Mesenchymal stem cell (in vitro differentiated cells and primary cell): ENCODE measurements around the gene IMMP2L.

Experiments used
- DNase-seq: peaks from one replicate; pipeline ENCODE4 v3.0.0-alpha.2; 2013
- H2AFZ ChIP-seq: one replicate; pipeline ENCODE4 v1.6.1; 2013; ENCODE audit warnings: low read depth, mild to moderate bottlenecking, control low read depth, inconsistent platforms, low read length, moderate library complexity
- H2AK5ac ChIP-seq: 2 replicates; pipeline ENCODE4 v1.6.1; 2013; ENCODE audit warnings: low read length, moderate library complexity, mild to moderate bottlenecking, inconsistent platforms; ENCODE audit not compliant: severe bottlenecking
- H2BK120ac ChIP-seq: one replicate; pipeline ENCODE4 v1.6.1; 2013; ENCODE audit warnings: low read depth, mild to moderate bottlenecking, inconsistent platforms, low read length, moderate library complexity
- H2BK12ac ChIP-seq, 2 experiments: one replicate each; pipeline ENCODE4 v1.6.1; 2013; ENCODE audit warnings: inconsistent platforms in 2 of 2, low read length in 2 of 2, mild to moderate bottlenecking in 2 of 2, moderate library complexity in 2 of 2, control low read depth in 1 of 2
- H2BK15ac ChIP-seq: one replicate; pipeline ENCODE4 v1.6.1; 2013; ENCODE audit warnings: mild to moderate bottlenecking, low read depth, inconsistent platforms; ENCODE audit not compliant: poor library complexity, severe bottlenecking
- H2BK5ac ChIP-seq: 2 replicates; pipeline ENCODE4 v1.6.1; 2013; ENCODE audit warnings: low read depth, mild to moderate bottlenecking, low read length, control low read depth, inconsistent platforms; ENCODE audit not compliant: poor library complexity, severe bottlenecking
- H3K14ac ChIP-seq, 2 experiments: one replicate each; pipeline ENCODE4 v1.6.1; 2013; ENCODE audit warnings: inconsistent platforms in 2 of 2, low read length in 2 of 2, control low read depth in 1 of 2, mild to moderate bottlenecking in 1 of 2, moderate library complexity in 1 of 2
- H3K18ac ChIP-seq, 2 experiments: one replicate each; pipeline ENCODE4 v1.6.1; 2013; ENCODE audit warnings: inconsistent platforms in 2 of 2, low read length in 2 of 2, control low read depth in 1 of 2, low read depth in 1 of 2, mild to moderate bottlenecking in 1 of 2
- H3K23ac ChIP-seq, 2 experiments: one replicate each; pipeline ENCODE4 v1.6.1; 2013; ENCODE audit warnings: inconsistent platforms in 2 of 2, low read length in 2 of 2, mild to moderate bottlenecking in 2 of 2, moderate library complexity in 2 of 2, control low read depth in 1 of 2
- H3K27ac ChIP-seq: 2 replicates; pipeline ENCODE4 v1.5.1; 2013; ENCODE audit warnings: mild to moderate bottlenecking, moderate library complexity, low read length, control low read depth, inconsistent platforms; ENCODE audit not compliant: poor library complexity, severe bottlenecking
- H3K27me3 ChIP-seq, 2 experiments: 2 replicates each; pipeline versions ENCODE4 v1.6.1 to v1.7.0; 2013; ENCODE audit warnings: low read length in 2 of 2, mild to moderate bottlenecking in 2 of 2, moderate library complexity in 2 of 2, control low read depth in 1 of 2, inconsistent platforms in 1 of 2; ENCODE audit not compliant: control insufficient read depth in 1 of 2, insufficient read depth in 1 of 2
- H3K36me3 ChIP-seq, 2 experiments: 2 replicates each; pipeline versions ENCODE4 v1.6.1 to v1.7.0; 2013; ENCODE audit warnings: low read length in 2 of 2, control low read depth in 1 of 2, inconsistent platforms in 1 of 2, low read depth in 1 of 2, mild to moderate bottlenecking in 1 of 2; ENCODE audit not compliant: insufficient read depth in 2 of 2, control insufficient read depth in 1 of 2
- H3K4ac ChIP-seq, 2 experiments: one replicate each; pipeline ENCODE4 v1.6.1; 2013; ENCODE audit warnings: inconsistent platforms in 2 of 2, low read length in 2 of 2, mild to moderate bottlenecking in 2 of 2, moderate library complexity in 2 of 2, control low read depth in 1 of 2, low read depth in 1 of 2
- H3K4me1 ChIP-seq: 2 replicates; pipeline ENCODE4 v1.6.1; 2013; ENCODE audit warnings: low read depth, low read length, control low read depth; ENCODE audit not compliant: control insufficient read depth, insufficient read depth
- H3K4me2 ChIP-seq: 2 replicates; pipeline ENCODE4 v1.6.1; 2013; ENCODE audit warnings: low read length, mild to moderate bottlenecking, inconsistent platforms; ENCODE audit not compliant: poor library complexity, severe bottlenecking
- H3K4me3 ChIP-seq, 2 experiments: 2 replicates each; pipeline versions ENCODE4 v1.5.1 to v1.7.0; 2013; ENCODE audit warnings: low read length in 2 of 2, mild to moderate bottlenecking in 2 of 2, control low read depth in 1 of 2, low read depth in 1 of 2; ENCODE audit not compliant: insufficient read depth in 1 of 2
- H3K79me1 ChIP-seq: replicated peaks from 2 replicates; pipeline ENCODE4 v1.6.1; 2013; ENCODE audit warnings: mild to moderate bottlenecking, control low read depth, low read length, inconsistent platforms; ENCODE audit not compliant: poor library complexity, severe bottlenecking
- H3K9ac ChIP-seq: 2 replicates; pipeline ENCODE4 v1.7.0; 2013; ENCODE audit warnings: mild to moderate bottlenecking, low read length, moderate library complexity
- H3K9me3 ChIP-seq: 2 replicates; pipeline ENCODE4 v1.7.0; 2013; ENCODE audit warnings: mild to moderate bottlenecking, low read length; ENCODE audit not compliant: control insufficient read depth
- H4K8ac ChIP-seq: one replicate; pipeline ENCODE4 v1.6.1; 2013; ENCODE audit warnings: inconsistent platforms, mild to moderate bottlenecking, low read length, moderate library complexity
- H4K91ac ChIP-seq: one replicate; pipeline ENCODE4 v1.6.1; 2013; ENCODE audit warnings: mild to moderate bottlenecking, low read length, inconsistent platforms
- WGBS: methylation state at CpG from one replicate; pipeline ENCODE4 v1.1.7; 2013; ENCODE audit warnings: mixed read lengths; 5-methylcytosine and 5-hydroxymethylcytosine counted together

IMMP2L gene

DNA sequence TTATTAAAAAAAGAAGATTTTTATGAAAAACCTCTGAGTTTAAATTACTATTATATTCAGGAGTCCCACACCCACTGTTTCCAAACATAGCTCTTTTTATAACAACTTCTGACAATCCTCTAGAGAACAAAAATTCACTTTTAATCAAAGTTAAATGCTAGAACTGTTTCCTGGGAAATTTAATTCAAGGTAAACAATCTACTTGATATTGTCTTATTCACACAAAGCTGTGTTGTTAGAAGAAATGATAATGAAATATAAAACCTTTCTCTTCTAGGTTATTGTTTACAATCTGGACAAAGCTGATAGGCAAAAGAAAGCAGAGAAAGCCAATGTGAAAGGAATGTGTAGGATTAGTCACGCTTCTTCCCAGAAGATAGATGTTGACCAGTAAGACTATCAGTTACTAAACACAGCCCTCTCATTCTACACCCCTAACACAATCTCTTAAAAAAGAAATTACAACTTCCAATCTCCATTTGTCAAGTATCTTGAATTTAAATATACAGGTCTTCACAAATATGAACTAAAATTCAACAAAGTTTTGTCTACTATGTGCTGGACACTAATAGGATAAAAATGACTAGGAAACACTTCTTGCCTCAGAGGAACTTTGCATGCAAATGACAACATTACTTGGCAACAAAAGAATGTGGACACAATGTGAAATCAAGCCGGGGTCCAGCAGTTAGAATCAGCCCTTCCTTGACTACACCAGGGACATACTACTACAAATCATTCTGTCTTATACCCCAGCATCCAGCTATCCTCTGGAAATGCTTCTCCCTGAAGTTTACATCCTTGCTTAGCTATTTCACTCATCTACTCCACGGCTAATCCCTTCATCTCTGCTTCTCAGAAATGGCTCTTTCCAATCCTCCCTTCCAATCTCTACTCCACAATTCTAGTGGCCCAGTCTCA, 123.7 kb downstream of the IMMP2L start:
- H2AK5ac ChIP-seq: no peak overlapping the region
- H4K8ac ChIP-seq: peak overlapping the region; percentile 8
- no peak overlapping the region for H2BK12ac ChIP-seq
- H2BK5ac ChIP-seq: no peak overlapping the region
- H2BK15ac ChIP-seq: no peak overlapping the region
- H3K27me3 ChIP-seq: no peaks in the 10 kb centered on the region
- no peak overlapping the region for H4K91ac ChIP-seq
- H3K4me1 ChIP-seq: no peaks in the 10 kb centered on the region
- no peak overlapping the region for H3K4me2 ChIP-seq
- H3K79me1 ChIP-seq: peaks cover 3% of the 10 kb centered on the region
- no peaks in the 10 kb centered on the region for H3K36me3 ChIP-seq
- no peak overlapping the region for H2AFZ ChIP-seq
- H3K9me3 ChIP-seq: no peaks in the 10 kb centered on the region
- no peak overlapping the region for H3K18ac ChIP-seq
- WGBS: 18% methylated on average over 3 of the region's 3 CpGs
- H3K27ac ChIP-seq: peak overlapping the region; percentile 28
- H3K14ac ChIP-seq: no peak overlapping the region
- peak overlapping the region; percentile 76 for H3K9ac ChIP-seq
- no peak overlapping the region for H3K4ac ChIP-seq
- H3K4me3 ChIP-seq: peak overlapping the region in 1 of 2 experiments; percentile 50
- peak; percentile 80 for DNase-seq
- H3K23ac ChIP-seq: no peak overlapping the region
- no peak overlapping the region for H2BK120ac ChIP-seq

- WGBS: 79% methylated on average over 1 of the region's 2 CpGs
- H3K4me1 ChIP-seq: no peaks in the 10 kb centered on the region
- no peaks in the 10 kb centered on the region for H3K27me3 ChIP-seq
- H2BK120ac ChIP-seq: no peak overlapping the region
- H3K4me2 ChIP-seq: no peak overlapping the region
- H3K79me1 ChIP-seq: peaks cover 3% of the 10 kb centered on the region
- H3K18ac ChIP-seq: no peak overlapping the region
- H4K8ac ChIP-seq: no peak overlapping the region
- no peak overlapping the region for H2AK5ac ChIP-seq
- no peak overlapping the region for H3K23ac ChIP-seq
- no peak overlapping the region for H2BK12ac ChIP-seq
- H3K9me3 ChIP-seq: peaks cover 3% of the 10 kb centered on the region
- no peak overlapping the region for H4K91ac ChIP-seq
- H2BK5ac ChIP-seq: no peak overlapping the region
- H3K4ac ChIP-seq: no peak overlapping the region
- no peak overlapping the region for H3K14ac ChIP-seq
- no peak overlapping the region for H2BK15ac ChIP-seq
- H3K36me3 ChIP-seq: no peaks in the 10 kb centered on the region
- no peak overlapping the region for H3K27ac ChIP-seq
- no peak overlapping the region for H2AFZ ChIP-seq
- H3K4me3 ChIP-seq: no peak overlapping the region
- no peak for DNase-seq
- H3K9ac ChIP-seq: peak overlapping the region; percentile 76
Observed at GRCh38 chr7:111437736-111438135, 124.6 kb downstream of the IMMP2L start.

- H3K9me3 ChIP-seq: peaks cover 3% of the 10 kb centered on the region
- H3K4me1 ChIP-seq: no peaks in the 10 kb centered on the region
- no peak overlapping the region for H3K4me2 ChIP-seq
- H2BK15ac ChIP-seq: no peak overlapping the region
- no peak overlapping the region for H3K4ac ChIP-seq
- H2BK12ac ChIP-seq: no peak overlapping the region
- WGBS: 100% methylated on average over 1 of the region's 1 CpG
- no peak overlapping the region for H2BK5ac ChIP-seq
- DNase-seq: no peak
- no peaks in the 10 kb centered on the region for H3K36me3 ChIP-seq
- no peak overlapping the region for H2AFZ ChIP-seq
- no peak overlapping the region for H3K9ac ChIP-seq
- H4K8ac ChIP-seq: no peak overlapping the region
- H3K14ac ChIP-seq: no peak overlapping the region
- H3K18ac ChIP-seq: peak overlapping the region in 1 of 2 experiments; percentile 43
- H3K79me1 ChIP-seq: peaks cover 3% of the 10 kb centered on the region
- H3K27me3 ChIP-seq: no peaks in the 10 kb centered on the region
- H3K23ac ChIP-seq: no peak overlapping the region
- no peak overlapping the region for H2AK5ac ChIP-seq
- H3K4me3 ChIP-seq: no peak overlapping the region
- H4K91ac ChIP-seq: no peak overlapping the region
- no peak overlapping the region for H2BK120ac ChIP-seq
- H3K27ac ChIP-seq: no peak overlapping the region
Observed at GRCh38 chr7:111436608-111437007, 125.7 kb downstream of the IMMP2L start.

DNA sequence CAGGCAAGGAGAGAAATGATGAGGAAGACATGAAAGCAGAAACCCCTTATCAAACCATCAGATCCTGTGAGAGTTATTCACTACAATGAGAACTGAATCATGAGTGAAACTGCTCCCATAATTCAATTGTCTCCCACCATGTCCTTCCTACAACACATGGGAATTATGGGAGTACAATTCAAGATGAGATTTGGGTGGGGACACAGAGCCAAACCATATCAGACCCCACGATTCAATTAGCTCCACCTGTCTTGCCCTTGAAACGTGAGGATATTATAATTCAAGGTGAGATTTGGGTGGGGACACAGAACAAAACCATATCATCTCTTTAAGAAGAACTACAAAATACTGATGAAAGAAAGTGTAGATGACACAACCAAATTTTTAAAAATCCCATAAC, 128.9 kb downstream of the IMMP2L start:
- Histone ChIP-seq H2BK5ac (no peak overlapping the region), H3K36me3 (no peaks in the 10 kb centered on the region), H3K4ac (no peak overlapping the region), H3K14ac (no peak overlapping the region), H2AK5ac (no peak overlapping the region), H3K27ac (no peak overlapping the region), H2AFZ (no peak overlapping the region), H3K79me1 (peaks cover 3% of the 10 kb centered on the region), H3K18ac (no peak overlapping the region), H3K23ac (no peak overlapping the region), H2BK15ac (no peak overlapping the region), H4K8ac (no peak overlapping the region), H3K4me3 (no peak overlapping the region), H3K4me1 (no peaks in the 10 kb centered on the region), H3K9me3 (peaks cover 3% of the 10 kb centered on the region), H3K9ac (no peak overlapping the region), H3K4me2 (no peak overlapping the region), H3K27me3 (no peaks in the 10 kb centered on the region), H4K91ac (no peak overlapping the region), H2BK12ac (no peak overlapping the region), H2BK120ac (no peak overlapping the region)
- DNase-seq: no peak
- WGBS: no CpG with 5 or more reads among the region's 2 CpGs
